IPS-11a (cell line): ENCODE measurements around the gene MFSD2B.
"Not testable (repeated sequence)": the region's sequence is repeated elsewhere in the genome, so short reads cannot be mapped to it uniquely, and the experiment has no call there.

Experiments
- H3K4me3 ChIP-seq: one replicate; pipeline ENCODE4 v1.5.1; 2013; ENCODE audit warnings: low read depth, low read length, control low read depth

MFSD2B gene

DNA sequence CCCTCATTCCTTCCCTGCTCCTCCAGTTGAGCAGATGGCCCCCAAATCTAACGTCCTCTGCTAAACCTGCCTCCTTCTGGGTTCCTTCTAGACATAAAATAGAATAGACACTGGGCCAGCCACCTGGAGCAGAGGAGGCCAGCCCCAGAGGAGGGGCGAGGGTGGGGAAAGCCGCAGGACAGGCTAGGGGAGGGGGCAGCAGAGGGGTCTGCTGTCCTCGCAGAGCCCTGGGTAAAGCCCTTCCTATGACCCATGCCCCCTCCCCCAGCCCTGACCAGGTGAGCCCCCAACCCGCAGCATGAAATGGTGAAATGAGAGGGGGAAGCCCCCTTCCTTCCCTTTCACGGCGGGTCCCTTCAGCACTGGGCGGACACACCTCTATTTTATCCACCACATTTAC, 7.8 kb downstream of the MFSD2B start:
- no peak overlapping the region for H3K4me3 ChIP-seq

DNA sequence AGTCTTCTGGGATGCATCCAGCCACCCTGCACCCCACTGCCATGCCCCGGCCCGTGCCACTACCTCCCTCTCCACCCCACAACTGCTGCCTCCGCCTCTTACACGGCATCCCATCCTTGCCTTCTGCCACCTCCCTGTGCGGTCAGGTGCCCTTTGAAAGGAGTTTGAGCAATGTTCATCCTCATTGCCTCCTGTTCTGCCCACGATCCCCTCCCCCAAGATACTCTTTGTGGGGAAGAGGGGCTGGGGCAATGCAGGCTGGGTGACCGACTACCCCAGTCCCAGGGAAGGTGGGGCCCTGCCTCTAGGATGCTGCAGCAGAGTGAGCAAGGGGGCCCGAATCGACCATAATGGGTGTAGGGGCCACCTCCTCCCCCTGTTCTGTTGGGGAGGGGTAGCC, 8.4 kb downstream of the MFSD2B start:
- no peak overlapping the region for H3K4me3 ChIP-seq

DNA sequence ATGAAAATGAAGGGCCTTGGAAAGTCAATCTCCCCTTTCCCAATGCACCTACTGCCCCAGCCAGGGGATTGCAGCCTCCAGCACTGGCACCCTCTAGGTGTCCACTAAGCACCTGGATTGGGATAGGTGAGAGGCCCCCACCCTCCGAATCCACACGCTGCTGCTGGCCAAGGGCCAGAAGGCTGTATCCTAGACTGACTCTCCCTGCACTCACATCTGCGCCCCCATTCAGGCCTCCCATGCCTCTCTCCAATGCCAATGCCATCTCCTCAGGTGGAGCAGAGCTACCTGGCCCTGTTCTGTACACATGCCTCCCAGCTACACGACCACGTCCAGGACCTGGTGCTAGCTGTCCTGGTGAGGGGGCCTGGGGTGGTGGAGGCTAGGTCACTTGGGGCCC, 9.8 kb downstream of the MFSD2B start:
- H3K4me3 ChIP-seq, result no peak overlapping the region

DNA sequence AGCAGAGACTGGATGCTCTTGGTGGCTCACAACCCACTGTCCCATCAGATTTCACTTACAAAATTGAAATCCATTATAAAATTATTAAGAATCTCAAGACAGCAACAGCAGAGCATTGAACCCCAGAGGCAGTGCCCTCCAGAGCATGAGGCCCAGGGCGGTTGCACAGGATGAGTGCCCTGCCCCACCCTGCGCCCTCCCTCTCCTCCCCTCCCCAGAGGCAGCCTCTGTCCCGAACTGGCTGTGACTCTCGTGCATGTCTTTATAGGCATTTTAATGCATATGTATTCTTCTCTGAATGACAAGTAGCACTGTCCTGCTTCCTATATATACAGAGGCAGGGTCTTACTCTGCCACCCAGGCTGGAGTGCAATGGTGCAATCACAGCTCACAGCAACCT, 10.4 kb downstream of the MFSD2B start:
- H3K4me3 ChIP-seq, result no peak overlapping the region

DNA sequence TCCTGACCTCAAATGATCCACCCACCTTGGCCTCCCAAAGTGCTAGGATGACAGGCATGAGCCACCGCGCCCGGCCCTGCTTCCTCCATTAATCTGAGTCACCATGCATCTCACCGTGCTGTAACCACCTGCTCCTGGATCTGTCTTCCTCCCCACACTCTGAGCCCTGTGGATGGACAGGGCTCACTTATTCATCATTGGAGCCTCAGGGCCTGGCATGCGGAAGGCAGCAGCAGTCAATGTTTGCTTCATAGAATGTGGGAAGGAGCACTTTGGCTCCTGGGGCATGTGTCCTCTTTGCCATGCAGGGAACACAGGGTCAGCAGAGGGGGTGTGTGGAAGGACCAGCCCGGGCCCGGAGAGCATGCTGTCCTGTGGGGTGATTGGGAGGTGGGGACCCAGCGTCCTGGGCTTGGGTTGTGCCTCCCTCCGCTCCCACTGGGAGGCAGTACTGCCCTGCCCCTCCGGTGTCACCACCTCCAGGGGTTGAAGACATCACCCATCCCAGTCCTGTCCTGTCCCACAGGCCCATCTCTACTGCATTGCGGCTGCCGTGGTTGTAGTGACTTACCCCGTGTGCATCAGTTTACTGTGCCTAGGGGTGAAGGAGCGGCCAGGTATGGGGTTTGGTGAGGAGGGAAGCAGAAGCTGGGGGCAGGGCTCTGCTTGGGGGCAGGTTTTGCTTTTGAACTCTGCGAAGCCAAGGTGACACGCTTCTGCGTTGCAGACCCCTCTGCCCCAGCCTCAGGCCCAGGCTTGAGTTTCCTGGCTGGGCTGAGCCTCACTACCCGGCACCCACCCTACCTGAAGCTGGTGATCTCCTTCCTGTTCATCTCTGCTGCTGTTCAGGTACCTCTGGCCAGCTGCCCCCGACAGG, 11.5 kb downstream of the MFSD2B start:
- no peak overlapping the region for H3K4me3 ChIP-seq

DNA sequence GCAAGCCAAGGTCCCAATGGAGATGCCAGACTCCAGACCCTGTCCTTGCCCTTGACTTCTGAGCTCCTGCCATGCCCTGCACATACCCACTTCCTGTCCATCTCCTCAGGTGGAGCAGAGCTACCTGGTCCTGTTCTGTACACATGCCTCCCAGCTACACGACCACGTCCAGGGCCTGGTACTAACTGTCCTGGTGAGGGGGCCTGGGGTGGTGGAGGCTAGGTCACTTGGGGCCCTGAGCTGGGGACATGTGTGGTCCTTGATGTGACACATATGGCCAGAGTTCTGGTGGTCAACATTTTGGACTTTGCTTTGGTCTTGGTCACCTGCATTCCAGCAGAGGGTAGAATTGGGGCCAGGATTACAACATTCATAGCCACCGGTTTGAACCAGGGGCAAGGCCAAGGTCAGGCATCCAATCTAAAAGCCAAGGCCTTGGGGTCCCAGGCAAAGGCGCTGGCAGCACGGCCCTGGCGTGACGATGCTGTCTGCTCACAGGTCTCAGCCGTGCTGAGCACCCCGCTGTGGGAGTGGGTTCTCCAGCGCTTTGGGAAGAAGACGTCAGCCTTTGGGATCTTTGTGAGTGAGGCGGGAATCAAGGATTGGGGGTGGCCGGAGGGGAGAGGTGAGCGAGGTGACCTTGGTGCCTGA, 12.6 kb downstream of the MFSD2B start:
- no peak overlapping the region for H3K4me3 ChIP-seq

DNA sequence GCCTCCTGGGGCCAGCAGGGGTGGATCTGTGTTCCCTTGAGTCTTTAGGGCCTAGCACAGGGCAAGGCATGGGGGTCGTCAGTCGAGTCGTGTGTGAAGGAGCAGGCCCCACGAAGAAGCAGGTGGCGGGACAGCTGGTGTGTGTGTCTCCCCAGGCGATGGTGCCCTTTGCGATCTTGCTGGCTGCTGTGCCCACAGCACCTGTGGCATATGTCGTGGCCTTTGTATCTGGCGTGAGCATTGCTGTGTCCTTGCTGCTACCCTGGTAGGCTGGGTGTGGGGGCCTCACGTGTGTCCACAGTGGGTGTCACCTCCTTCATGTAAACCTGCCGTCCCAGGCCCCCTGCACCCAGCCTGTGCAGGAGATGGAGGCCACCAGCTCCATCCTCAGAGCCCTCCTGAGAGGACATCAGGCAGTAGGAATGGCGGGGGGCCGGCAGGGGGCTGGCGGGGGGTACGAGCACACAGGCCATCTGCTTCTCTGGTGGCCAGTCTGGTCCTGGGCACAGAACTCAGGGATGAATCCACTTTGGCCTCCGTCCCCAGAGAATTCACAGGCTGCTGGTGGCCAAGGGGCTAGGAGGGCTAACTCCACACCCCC, 13.2 kb downstream of the MFSD2B start:
- H3K4me3 ChIP-seq, result no peak overlapping the region

DNA sequence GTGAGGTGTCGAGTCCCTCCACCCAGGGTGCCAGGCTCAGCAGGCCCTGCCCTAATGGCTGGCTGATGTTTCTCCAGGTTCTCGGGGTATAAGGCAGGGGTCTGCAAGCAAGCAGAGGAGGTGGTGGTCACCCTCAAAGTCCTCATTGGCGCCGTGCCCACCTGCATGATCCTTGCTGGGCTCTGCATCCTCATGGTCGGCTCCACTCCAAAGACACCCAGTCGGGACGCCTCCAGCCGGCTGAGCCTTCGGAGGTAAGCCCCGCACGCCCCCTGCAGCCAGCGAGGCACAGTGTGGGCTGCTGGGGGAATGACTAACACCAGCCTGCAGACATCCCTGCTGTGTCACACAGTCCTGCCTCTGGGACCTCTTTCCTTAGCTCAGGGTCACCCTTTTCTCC, 14.1 kb downstream of the MFSD2B start:
- H3K4me3 ChIP-seq, result no peak overlapping the region

DNA sequence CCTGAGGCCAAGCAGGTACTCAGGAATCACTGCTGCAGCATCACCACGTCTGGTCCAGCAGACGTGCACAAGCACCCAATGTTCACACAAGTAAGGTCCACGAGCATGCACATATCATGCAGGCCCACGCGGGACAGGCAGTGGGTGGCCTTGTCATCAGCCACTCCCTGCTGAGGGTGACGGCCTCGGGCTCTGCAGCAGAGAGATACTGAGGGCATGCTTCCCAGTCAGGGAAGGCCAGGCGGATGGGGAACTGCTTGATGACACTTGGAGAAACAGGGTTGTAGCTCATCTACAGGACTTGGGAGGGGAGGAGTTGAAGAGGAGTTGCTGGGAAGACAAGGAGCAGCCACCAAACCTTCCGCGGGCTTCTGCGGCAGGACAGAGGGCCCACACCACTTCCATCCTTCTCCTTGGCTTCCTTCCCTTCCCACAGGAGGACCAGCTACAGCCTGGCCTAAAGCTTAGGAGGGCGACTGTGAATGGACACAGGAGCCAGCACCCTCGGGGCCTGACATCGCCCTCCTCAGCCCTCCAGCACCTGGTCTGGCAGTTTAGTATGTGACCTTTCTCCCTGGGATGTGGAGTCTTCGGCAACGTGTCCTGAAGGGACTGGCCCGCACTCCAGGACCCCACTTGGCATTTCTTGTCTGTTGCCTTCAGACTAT, 15.2 kb downstream of the MFSD2B start:
- no peak overlapping the region for H3K4me3 ChIP-seq

DNA sequence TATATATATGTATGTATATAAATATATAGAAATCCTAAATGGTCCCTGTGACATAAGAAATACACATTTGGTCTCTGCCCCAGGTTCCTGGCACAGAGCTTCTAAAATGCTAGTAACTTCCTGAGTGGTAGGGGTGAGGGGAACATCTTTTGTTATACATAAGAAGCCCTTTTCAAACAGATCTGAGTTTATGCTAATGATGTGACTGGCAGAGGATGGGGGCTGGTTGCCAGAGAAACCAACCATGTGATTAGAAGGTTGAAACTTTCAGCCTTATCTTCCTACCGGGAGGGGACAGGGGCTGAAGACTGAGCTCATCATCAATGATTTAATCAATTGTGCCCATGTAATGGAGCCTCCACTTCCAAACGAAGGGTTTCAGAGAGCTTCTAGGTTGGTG, 16.3 kb downstream of the MFSD2B start:
- no peak overlapping the region for H3K4me3 ChIP-seq

DNA sequence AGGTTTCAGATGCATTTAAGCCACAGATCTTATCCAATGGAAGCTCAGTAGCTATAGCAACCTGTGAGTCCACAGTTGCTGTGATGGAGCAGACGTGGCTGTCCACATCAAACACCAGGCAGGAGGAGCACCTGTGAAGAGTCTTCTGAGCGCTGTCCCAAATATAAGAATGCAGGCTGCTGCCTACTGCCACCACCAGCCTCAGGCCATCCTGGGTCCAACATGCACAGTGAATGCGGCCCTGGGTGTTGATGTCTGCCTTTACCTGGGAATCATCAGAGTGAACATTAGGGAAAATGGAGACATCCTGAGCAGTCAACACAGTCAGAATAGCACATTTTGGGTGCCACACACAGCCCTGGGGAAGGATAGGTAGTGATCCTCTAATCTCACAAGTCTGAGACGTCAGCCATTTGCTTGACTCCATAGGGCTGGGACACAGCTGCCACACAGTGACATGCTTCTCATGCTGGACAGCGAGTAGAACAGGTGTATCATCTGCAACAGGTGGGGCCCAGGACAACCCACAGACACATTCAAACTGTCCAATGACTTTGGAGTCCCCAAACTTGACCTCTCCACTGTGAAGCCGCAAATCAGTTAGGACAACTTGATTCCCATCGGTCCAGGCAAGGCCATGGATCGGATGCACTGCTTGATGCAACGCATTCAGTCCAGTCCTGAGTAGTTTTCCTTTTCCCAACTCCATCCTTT, 29.1 kb downstream of the MFSD2B start:
- no peak overlapping the region for H3K4me3 ChIP-seq

DNA sequence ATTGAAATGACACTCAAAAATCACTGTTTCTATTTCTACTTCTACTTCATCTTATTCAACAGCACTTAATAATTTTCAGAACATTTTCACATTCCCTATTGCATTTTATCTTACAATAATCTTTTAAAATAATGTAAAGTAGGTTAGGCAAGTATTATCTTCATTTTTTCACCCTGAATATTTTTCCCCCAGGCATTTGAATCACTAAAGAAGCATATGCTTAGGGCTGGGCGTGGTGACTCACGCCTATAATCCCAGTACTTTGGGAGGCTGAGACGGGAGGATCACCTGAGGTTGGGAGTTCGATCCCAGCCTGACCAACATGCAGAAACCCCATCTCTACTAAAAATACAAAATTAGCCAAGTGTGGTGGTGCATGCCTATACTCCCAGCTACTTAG, 30.6 kb downstream of the MFSD2B start:
- no peak overlapping the region for H3K4me3 ChIP-seq

DNA sequence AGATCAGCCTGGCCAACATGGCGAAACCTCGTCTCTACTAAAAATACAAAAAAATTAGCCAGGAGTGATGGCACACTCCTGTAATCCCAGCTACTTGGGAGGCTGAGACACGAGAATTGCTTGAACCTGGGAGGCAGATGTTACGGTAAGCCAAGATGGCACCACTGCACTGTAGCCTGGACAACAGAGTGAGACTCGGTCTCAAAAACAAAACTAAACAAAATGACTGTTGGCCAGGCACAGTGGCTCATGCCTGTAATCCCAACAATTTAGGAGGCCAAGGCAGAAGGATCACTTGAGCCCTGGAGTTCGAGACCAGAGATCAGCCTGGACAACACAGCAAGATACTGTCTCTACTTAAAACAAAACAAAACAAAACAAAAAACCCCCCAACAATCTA, 33.2 kb downstream of the MFSD2B start:
- not testable (repeated sequence) for H3K4me3 ChIP-seq

DNA sequence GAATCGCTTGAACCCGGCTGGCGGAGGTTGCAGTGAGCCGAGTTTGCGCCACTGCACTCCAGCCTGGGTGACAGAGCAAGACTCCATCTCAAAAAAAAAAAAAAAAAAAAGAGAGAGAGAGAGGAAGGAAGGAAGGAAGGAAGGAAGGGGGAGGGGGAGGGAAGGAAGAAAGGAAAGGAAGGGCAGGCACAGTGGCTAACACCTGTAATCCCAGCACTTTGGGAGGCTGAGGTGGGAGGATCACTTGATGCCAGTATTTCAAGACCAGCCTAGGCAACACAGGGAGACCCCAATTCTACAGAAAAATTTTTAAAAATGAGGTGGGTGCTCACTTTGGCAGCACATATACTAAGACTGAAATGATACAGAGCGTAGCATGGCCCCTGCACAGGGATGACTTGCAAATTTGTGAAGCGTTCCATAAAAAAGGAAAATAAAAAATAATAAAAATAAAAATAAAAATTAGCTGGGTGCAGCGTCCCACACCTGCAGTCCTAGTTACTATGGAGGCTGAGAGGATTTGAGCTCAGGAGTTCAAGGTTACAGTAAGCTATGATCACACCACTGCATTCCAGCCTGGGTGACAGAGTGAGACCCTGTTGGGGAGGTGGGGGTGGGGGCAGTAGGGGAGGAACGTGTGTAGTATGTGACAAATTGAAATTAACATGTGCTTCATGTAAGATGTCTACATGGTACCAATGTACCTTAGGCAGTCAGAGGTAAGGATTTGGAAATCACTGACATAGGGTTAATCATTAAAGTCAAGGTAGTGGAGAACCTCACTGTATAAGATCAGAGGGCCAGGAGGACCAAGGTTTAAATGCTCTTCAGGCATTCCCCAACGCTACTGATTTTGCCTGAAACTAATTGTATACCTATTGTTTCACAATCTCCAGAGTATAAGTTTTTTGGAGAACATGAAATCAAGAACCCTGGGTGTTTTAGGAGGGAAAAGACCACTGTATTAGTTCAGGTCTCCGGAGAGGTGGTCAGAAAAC, 35.9 kb downstream of the MFSD2B start:
- H3K4me3 ChIP-seq, result no peak overlapping the region

DNA sequence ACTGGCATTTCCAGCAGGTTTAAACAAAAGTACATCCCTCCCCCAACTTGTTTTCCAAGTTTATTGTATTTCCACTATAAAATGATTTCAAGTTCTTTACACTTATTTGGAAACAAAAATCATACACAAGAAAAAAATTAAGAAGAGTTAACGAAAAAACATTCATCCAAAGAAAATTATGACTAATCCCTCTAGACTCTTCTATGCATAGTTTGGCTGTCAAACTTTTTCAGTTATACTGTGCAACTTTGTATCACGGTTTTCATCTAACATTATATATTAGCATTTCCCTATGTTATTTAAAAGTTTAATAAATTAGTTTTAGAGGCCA, 36.7 kb downstream of the MFSD2B start:
- H3K4me3 ChIP-seq, result peak overlapping the region; percentile 86

DNA sequence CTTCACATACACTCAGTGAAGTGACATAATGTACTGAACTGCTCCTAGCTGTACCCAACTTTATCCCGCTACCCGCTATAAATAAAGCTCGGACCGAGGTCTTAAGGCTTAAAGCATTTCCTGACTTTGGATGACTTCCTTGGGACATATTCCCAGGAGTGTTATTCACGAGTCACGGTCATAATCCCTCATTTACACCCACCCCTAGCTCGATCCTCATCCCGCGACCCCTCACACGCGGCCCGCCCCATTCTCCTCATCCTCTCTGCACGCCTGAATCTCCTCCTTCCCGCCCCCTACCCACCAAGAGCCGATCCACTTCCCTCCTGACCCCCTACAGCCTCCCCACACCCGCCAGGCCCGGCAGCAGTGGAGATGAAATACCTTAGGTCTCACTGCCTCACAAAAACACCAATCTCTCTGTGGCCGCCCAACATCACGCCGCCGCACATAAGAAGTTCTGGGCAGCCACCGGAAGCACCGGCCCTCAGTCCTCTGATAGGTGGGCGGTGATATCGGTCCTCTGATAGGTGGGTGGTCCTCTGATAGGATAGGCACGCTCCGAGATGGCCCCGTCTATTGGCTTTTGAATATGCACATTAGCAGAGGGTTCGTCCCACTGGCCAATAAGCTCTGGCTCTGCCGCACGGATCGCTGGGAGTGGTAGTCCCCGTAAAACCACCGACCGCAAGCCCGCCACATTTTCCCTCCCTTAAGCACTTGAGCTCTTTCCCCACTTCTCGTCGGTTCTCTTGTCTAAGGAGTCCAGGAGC, 37.2 kb downstream of the MFSD2B start, which contains the start of gene WDCP:
WDCP (minus strand) TSS at position 462 of the 773 bp plus-strand sequence. CDS start 7,897 bp downstream, outside the sequence.
- peak within 1 kb of the TSS; percentile 86 for H3K4me3 ChIP-seq

DNA sequence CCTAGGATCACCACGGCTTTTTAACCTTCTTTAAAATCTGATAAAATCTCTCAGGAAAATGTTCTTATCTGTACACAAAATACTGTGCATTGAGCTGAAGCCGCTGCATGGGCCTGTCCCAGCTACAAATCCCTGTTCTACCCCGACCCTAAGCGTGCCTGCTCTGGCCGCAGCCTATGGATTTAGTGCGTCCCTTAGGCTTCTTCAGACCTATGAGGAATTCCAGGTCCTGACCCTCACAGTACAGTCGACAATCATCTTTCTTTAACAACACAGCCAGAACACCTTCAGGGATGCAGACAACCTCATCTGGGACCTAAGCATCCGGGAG, 37.8 kb downstream of the MFSD2B start:
- H3K4me3 ChIP-seq, result no peak overlapping the region

DNA sequence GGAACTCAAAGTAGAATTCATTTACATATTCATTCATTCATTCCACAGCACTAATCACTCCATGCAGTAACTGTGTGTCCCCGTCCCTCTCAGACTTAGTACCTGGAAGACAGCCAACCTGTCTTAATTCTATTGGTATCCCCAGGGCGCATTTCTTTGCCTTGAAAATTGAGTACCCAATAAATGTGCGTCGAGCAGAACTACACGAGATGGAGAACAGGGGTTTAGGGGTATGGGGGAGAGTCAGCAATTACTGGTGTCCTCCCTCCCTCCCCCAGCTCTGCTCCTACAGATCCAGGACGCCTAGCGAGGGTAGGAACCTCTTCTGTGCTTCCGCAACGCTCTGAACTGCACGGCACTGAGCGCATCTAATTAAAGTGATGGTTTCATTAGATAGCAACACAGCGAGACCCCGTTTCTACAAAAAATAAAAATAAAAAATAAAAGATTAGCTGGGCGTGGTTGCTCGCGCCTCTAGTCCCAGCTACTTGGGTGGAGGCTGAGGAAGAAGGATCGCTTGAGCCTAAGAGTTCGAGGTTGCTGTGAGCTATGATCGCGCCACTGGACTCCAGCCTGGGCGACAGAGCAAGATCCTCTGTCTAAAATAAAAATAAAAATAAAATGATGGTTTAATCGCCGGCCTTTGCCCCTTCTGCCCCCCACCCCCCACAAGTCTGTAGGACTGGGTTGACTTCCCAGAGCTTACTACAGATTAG, 39.0 kb downstream of the MFSD2B start:
- peak overlapping the region; percentile 21 for H3K4me3 ChIP-seq
